ENCODE measurements around the gene SPTSSA.

Gene SPTSSA

GRCh38 chr14:34463598-34463961 is 1.5 kb upstream of the SPTSSA start:
- H3K4me2 ChIP-seq (ENCODE audit: insufficient read depth, low read length, poor library complexity, severe bottlenecking), result no peak overlapping the region
- H4K8ac ChIP-seq (ENCODE audit: low read depth, low read length), result no peak overlapping the region
- H3K36me3 ChIP-seq (replicated peaks in 1 of 2; ENCODE audit: control insufficient read depth in 2 of 2, insufficient read depth in 2 of 2, low read length in 2 of 2), result no peaks in the 10 kb centered on the region
- H2BK120ac ChIP-seq (ENCODE audit: low read depth, low read length), result no peak overlapping the region
- H3K9me3 ChIP-seq (replicated peaks in 1 of 2; ENCODE audit: control insufficient read depth in 2 of 2, insufficient read depth in 1 of 2, low read depth in 1 of 2, low read length in 2 of 2), result no peaks in the 10 kb centered on the region
- WGBS, 2 donors (ENCODE audit: extremely low coverage in 2 of 2, insufficient read length in 2 of 2, insufficient replicate concordance in 1 of 2), result no CpG with 5 or more reads among the region's 1 CpG
- no peak overlapping the region for H3K4me3 ChIP-seq (ENCODE audit: low read length in 2 of 2)
- H2BK15ac ChIP-seq (ENCODE audit: low read length), result no peak overlapping the region
- no peak overlapping the region for H3K14ac ChIP-seq (ENCODE audit: low read length)
- H3K9ac ChIP-seq (ENCODE audit: low read depth, low read length, poor library complexity), result no peak overlapping the region
- H3K18ac ChIP-seq (ENCODE audit: low read length), result no peak overlapping the region
- H3K23ac ChIP-seq (ENCODE audit: low read depth, low read length, poor library complexity), result no peak overlapping the region
- no peak overlapping the region for H2AFZ ChIP-seq (ENCODE audit: low read length)
- no peak overlapping the region for H2BK5ac ChIP-seq (ENCODE audit: low read length)
- H3K27me3 ChIP-seq (ENCODE audit: control insufficient read depth in 3 of 3, insufficient read depth in 3 of 3, low read depth in 1 of 3, low read length in 3 of 3), result peaks cover 0 to 2% (median 0%) of the 10 kb centered on the region in 3 experiments
- H3K4ac ChIP-seq (ENCODE audit: low read length), result no peak overlapping the region
- DNase-seq (ENCODE audit: low spot score), result no peak
- H3K79me1 ChIP-seq (ENCODE audit: low read depth, low read length), result no peaks in the 10 kb centered on the region
- no peak overlapping the region for H4K91ac ChIP-seq (ENCODE audit: low read depth, low read length, poor library complexity)
- peaks cover 3 to 4% of the 10 kb centered on the region in 2 donors for H3K4me1 ChIP-seq (ENCODE audit: control insufficient read depth in 2 of 2, insufficient read depth in 1 of 2, low read depth in 1 of 2, low read length in 2 of 2)
- peak overlapping the region; percentile 36 for H2BK12ac ChIP-seq (ENCODE audit: low read length)
- H3K27ac ChIP-seq (replicated peaks; ENCODE audit: low read length), result no peak overlapping the region
- no peak overlapping the region for H2AK5ac ChIP-seq (ENCODE audit: low read depth, low read length)

- no peak overlapping the region for H4K8ac ChIP-seq (ENCODE audit: low read depth, low read length)
- no peaks in the 10 kb centered on the region for H3K9me3 ChIP-seq (replicated peaks in 1 of 2; ENCODE audit: control insufficient read depth in 2 of 2, insufficient read depth in 1 of 2, low read depth in 1 of 2, low read length in 2 of 2)
- H2AK5ac ChIP-seq (ENCODE audit: low read depth, low read length), result no peak overlapping the region
- peak overlapping the region; percentile 47 for H2BK5ac ChIP-seq (ENCODE audit: low read length)
- H3K4me1 ChIP-seq (ENCODE audit: control insufficient read depth in 2 of 2, insufficient read depth in 1 of 2, low read depth in 1 of 2, low read length in 2 of 2), result peaks cover 3 to 4% of the 10 kb centered on the region in 2 donors
- no peaks in the 10 kb centered on the region for H3K79me1 ChIP-seq (ENCODE audit: low read depth, low read length)
- no peak overlapping the region for H3K14ac ChIP-seq (ENCODE audit: low read length)
- no peak overlapping the region for H2BK12ac ChIP-seq (ENCODE audit: low read length)
- H4K91ac ChIP-seq (ENCODE audit: low read depth, low read length, poor library complexity), result no peak overlapping the region
- H3K9ac ChIP-seq (ENCODE audit: low read depth, low read length, poor library complexity), result peak overlapping the region; percentile 91
- H3K4ac ChIP-seq (ENCODE audit: low read length), result no peak overlapping the region
- peak overlapping the region; percentile 91 for H2AFZ ChIP-seq (ENCODE audit: low read length)
- H3K4me3 ChIP-seq (ENCODE audit: low read length in 2 of 2), result peak overlapping the region; percentile 77 to 82
- DNase-seq (ENCODE audit: low spot score), result peak; percentile 58
- H3K23ac ChIP-seq (ENCODE audit: low read depth, low read length, poor library complexity), result peak overlapping the region; percentile 98
- H3K27ac ChIP-seq (replicated peaks; ENCODE audit: low read length), result peak overlapping the region; percentile 82
- H3K4me2 ChIP-seq (ENCODE audit: insufficient read depth, low read length, poor library complexity, severe bottlenecking), result peak overlapping the region; percentile 77
- no peaks in the 10 kb centered on the region for H3K27me3 ChIP-seq (ENCODE audit: control insufficient read depth in 3 of 3, insufficient read depth in 3 of 3, low read depth in 1 of 3, low read length in 3 of 3)
- no CpG with 5 or more reads among the region's 45 CpGs for WGBS, 2 donors (ENCODE audit: extremely low coverage in 2 of 2, insufficient read length in 2 of 2, insufficient replicate concordance in 1 of 2)
- H2BK120ac ChIP-seq (ENCODE audit: low read depth, low read length), result no peak overlapping the region
- H2BK15ac ChIP-seq (ENCODE audit: low read length), result no peak overlapping the region
- H3K18ac ChIP-seq (ENCODE audit: low read length), result peak overlapping the region; percentile 92
- H3K36me3 ChIP-seq (replicated peaks in 1 of 2; ENCODE audit: control insufficient read depth in 2 of 2, insufficient read depth in 2 of 2, low read length in 2 of 2), result peaks cover 0 to 8% of the 10 kb centered on the region in 2 donors
Measured at GRCh38 chr14:34461334-34462131, 507 bp downstream of the SPTSSA start.

GRCh38 chr14:34460841-34461240 is 1.2 kb downstream of the SPTSSA start:
- Histone ChIP-seq H3K18ac (ENCODE audit: low read length) (no peak overlapping the region), H3K4me1 (ENCODE audit: control insufficient read depth in 2 of 2, insufficient read depth in 1 of 2, low read depth in 1 of 2, low read length in 2 of 2) (peaks cover 3 to 4% of the 10 kb centered on the region in 2 donors), H2BK15ac (ENCODE audit: low read length) (no peak overlapping the region), H2AFZ (ENCODE audit: low read length) (peak overlapping the region; percentile 91), H3K36me3 (replicated peaks in 1 of 2; ENCODE audit: control insufficient read depth in 2 of 2, insufficient read depth in 2 of 2, low read length in 2 of 2) (peaks cover 0 to 15% of the 10 kb centered on the region in 2 donors), H4K8ac (ENCODE audit: low read depth, low read length) (no peak overlapping the region), H3K4ac (ENCODE audit: low read length) (no peak overlapping the region), H3K4me2 (ENCODE audit: insufficient read depth, low read length, poor library complexity, severe bottlenecking) (peak overlapping the region; percentile 77), H3K27me3 (ENCODE audit: control insufficient read depth in 3 of 3, insufficient read depth in 3 of 3, low read depth in 1 of 3, low read length in 3 of 3) (no peaks in the 10 kb centered on the region), H3K9ac (ENCODE audit: low read depth, low read length, poor library complexity) (no peak overlapping the region), H2BK12ac (ENCODE audit: low read length) (no peak overlapping the region), H3K27ac (replicated peaks; ENCODE audit: low read length) (no peak overlapping the region), H3K14ac (ENCODE audit: low read length) (no peak overlapping the region), H3K23ac (ENCODE audit: low read depth, low read length, poor library complexity) (no peak overlapping the region), H3K9me3 (replicated peaks in 1 of 2; ENCODE audit: control insufficient read depth in 2 of 2, insufficient read depth in 1 of 2, low read depth in 1 of 2, low read length in 2 of 2) (no peaks in the 10 kb centered on the region), H2AK5ac (ENCODE audit: low read depth, low read length) (no peak overlapping the region), H3K4me3 (ENCODE audit: low read length in 2 of 2) (peak overlapping the region in 1 of 2 donors; percentile 77), H3K79me1 (ENCODE audit: low read depth, low read length) (no peaks in the 10 kb centered on the region), H2BK120ac (ENCODE audit: low read depth, low read length) (no peak overlapping the region), H4K91ac (ENCODE audit: low read depth, low read length, poor library complexity) (no peak overlapping the region), H2BK5ac (ENCODE audit: low read length) (no peak overlapping the region)
- peak; percentile 12 for DNase-seq (ENCODE audit: low spot score)
- WGBS, 2 donors (ENCODE audit: extremely low coverage in 2 of 2, insufficient read length in 2 of 2, insufficient replicate concordance in 1 of 2), result no CpG with 5 or more reads among the region's 2 CpGs

GRCh38 chr14:34460295-34460694 is 1.7 kb downstream of the SPTSSA start:
- no peaks in the 10 kb centered on the region for H3K9me3 ChIP-seq (replicated peaks in 1 of 2; ENCODE audit: control insufficient read depth in 2 of 2, insufficient read depth in 1 of 2, low read depth in 1 of 2, low read length in 2 of 2)
- no peak overlapping the region for H4K91ac ChIP-seq (ENCODE audit: low read depth, low read length, poor library complexity)
- no peak overlapping the region for H3K4ac ChIP-seq (ENCODE audit: low read length)
- peak overlapping the region in 1 of 2 donors; percentile 77 for H3K4me3 ChIP-seq (ENCODE audit: low read length in 2 of 2)
- peaks cover 0 to 21% of the 10 kb centered on the region in 2 donors for H3K36me3 ChIP-seq (replicated peaks in 1 of 2; ENCODE audit: control insufficient read depth in 2 of 2, insufficient read depth in 2 of 2, low read length in 2 of 2)
- H3K9ac ChIP-seq (ENCODE audit: low read depth, low read length, poor library complexity), result no peak overlapping the region
- H3K4me1 ChIP-seq (ENCODE audit: control insufficient read depth in 2 of 2, insufficient read depth in 1 of 2, low read depth in 1 of 2, low read length in 2 of 2), result peaks cover 3 to 4% of the 10 kb centered on the region in 2 donors
- no peak overlapping the region for H2BK120ac ChIP-seq (ENCODE audit: low read depth, low read length)
- no peak overlapping the region for H4K8ac ChIP-seq (ENCODE audit: low read depth, low read length)
- H3K27me3 ChIP-seq (ENCODE audit: control insufficient read depth in 3 of 3, insufficient read depth in 3 of 3, low read depth in 1 of 3, low read length in 3 of 3), result no peaks in the 10 kb centered on the region
- no peak overlapping the region for H2AK5ac ChIP-seq (ENCODE audit: low read depth, low read length)
- WGBS, 2 donors (ENCODE audit: extremely low coverage in 2 of 2, insufficient read length in 2 of 2, insufficient replicate concordance in 1 of 2), result no CpG with 5 or more reads among the region's 1 CpG
- no peak overlapping the region for H2AFZ ChIP-seq (ENCODE audit: low read length)
- H3K18ac ChIP-seq (ENCODE audit: low read length), result no peak overlapping the region
- no peak overlapping the region for H3K4me2 ChIP-seq (ENCODE audit: insufficient read depth, low read length, poor library complexity, severe bottlenecking)
- H3K79me1 ChIP-seq (ENCODE audit: low read depth, low read length), result no peaks in the 10 kb centered on the region
- H3K27ac ChIP-seq (replicated peaks; ENCODE audit: low read length), result no peak overlapping the region
- no peak overlapping the region for H2BK12ac ChIP-seq (ENCODE audit: low read length)
- H3K23ac ChIP-seq (ENCODE audit: low read depth, low read length, poor library complexity), result no peak overlapping the region
- no peak for DNase-seq (ENCODE audit: low spot score)
- no peak overlapping the region for H2BK15ac ChIP-seq (ENCODE audit: low read length)
- H3K14ac ChIP-seq (ENCODE audit: low read length), result no peak overlapping the region
- H2BK5ac ChIP-seq (ENCODE audit: low read length), result no peak overlapping the region
